A673 (cell line): Measurements from ENCODE around the gene PAK1IP1.

ENCODE experiments used
- CTCF ChIP-seq: fragments of 300-800, 200-600 bp; sonication (generic); conservative IDR thresholded peaks from 2 replicates; pipeline ENCODE4 v1.5.1; 2017; ENCODE audit warnings: low read depth, mild to moderate bottlenecking, antibody characterized with exemption, low read length, moderate library complexity, mixed read lengths
- EZH2 ChIP-seq: fragments of 200-600 bp; sonication (generic); IDR thresholded peaks from 2 replicates; pipeline ENCODE4 v1.6.1; 2017; ENCODE audit warnings: borderline replicate concordance, low read depth, mild to moderate bottlenecking, mixed read lengths, antibody characterized with exemption, low read length; ENCODE audit not compliant: poor library complexity, severe bottlenecking

GRCh38 chr6:10740061-10740460, 45.3 kb downstream of the PAK1IP1 start:
- no peak for TF ChIP-seq CTCF
- TF ChIP-seq EZH2 = no peak
